ENCODE measurements around the gene RTP2. TPM values are rescaled to one million over a fixed set of nuclear protein-coding genes. Genes with fewer than 3 reads are reported as not detected.

Gene RTP2
- total RNA-seq, 1 experiment from 2014 or later: not detected

DNA sequence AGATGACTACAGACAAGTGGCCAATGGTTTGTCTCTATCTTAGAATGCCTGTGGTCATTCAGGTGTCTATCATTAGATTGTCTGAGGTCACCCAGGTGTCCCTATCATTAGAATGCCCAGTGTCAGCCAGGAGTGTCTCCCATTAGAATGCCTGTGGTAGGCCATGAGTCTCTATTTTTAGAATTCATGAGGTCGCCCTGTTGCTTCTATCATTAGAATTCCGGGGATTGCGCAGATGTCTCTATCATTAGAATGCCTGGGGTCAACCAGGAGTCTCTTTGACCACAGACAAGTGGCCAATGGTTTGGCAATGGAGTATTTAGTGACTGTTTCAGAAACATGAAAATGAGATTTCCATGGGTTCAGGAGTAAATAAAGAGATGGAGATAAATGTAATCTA is 7.6 kb downstream of the RTP2 start:
- H3K27me3 ChIP-seq (ENCODE audit: low read length): peaks cover 65% of the 10 kb centered on the region
- H3K9me2 ChIP-seq (replicated peaks; ENCODE audit: low read length): no peaks in the 10 kb centered on the region
- no peak overlapping the region for H3K9ac ChIP-seq (ENCODE audit: low read length)
- intact Hi-C loops (cut with micrococcal nuclease): no loop called here
- H3K4me3 ChIP-seq (ENCODE audit: low read length): no peak overlapping the region
- TF ChIP-seq, protein P1, sequence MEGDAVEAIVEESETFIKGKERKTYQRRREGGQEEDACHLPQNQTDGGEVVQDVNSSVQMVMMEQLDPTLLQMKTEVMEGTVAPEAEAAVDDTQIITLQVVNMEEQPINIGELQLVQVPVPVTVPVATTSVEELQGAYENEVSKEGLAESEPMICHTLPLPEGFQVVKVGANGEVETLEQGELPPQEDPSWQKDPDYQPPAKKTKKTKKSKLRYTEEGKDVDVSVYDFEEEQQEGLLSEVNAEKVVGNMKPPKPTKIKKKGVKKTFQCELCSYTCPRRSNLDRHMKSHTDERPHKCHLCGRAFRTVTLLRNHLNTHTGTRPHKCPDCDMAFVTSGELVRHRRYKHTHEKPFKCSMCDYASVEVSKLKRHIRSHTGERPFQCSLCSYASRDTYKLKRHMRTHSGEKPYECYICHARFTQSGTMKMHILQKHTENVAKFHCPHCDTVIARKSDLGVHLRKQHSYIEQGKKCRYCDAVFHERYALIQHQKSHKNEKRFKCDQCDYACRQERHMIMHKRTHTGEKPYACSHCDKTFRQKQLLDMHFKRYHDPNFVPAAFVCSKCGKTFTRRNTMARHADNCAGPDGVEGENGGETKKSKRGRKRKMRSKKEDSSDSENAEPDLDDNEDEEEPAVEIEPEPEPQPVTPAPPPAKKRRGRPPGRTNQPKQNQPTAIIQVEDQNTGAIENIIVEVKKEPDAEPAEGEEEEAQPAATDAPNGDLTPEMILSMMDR (conservative IDR thresholded peaks at IDR 0.05; ENCODE audit: low read depth, low read length): no peak
- TF ChIP-seq EZH2 (IDR thresholded peaks at IDR 0.05; ENCODE audit: low read length, unreplicated experiment) (no peak), EZH2phosphoT487 (IDR thresholded peaks at IDR 0.05; ENCODE audit: borderline replicate concordance, low read length) (no peak)
- ATAC-seq (no peak), DNase-seq (no peak)
- H4K20me1 ChIP-seq (ENCODE audit: low read length): no peaks in the 10 kb centered on the region
- H3F3A ChIP-seq (ENCODE audit: low read length, unreplicated experiment): no peaks in the 10 kb centered on the region
- BruUV-seq (replicated peaks): no TSS peak
- no peaks in the 10 kb centered on the region for H3K9me3 ChIP-seq (ENCODE audit: low read length)
- H3K79me2 ChIP-seq (ENCODE audit: low read length): no peaks in the 10 kb centered on the region
- no peak overlapping the region for H3K4me2 ChIP-seq (ENCODE audit: low read length)
- H3K36me3 ChIP-seq (ENCODE audit: low read depth, low read length): no peaks in the 10 kb centered on the region
- ChIA-PET CTCF (no interaction called here), POLR2A (ENCODE audit: unreplicated experiment) (no interaction called here)
- no peak overlapping the region for H2AFZ ChIP-seq (ENCODE audit: low read length)
- no peaks in the 10 kb centered on the region for H3K4me1 ChIP-seq (ENCODE audit: insufficient read depth, low read length)
- no peak overlapping the region for H3K27ac ChIP-seq (ENCODE audit: low read length)

DNA sequence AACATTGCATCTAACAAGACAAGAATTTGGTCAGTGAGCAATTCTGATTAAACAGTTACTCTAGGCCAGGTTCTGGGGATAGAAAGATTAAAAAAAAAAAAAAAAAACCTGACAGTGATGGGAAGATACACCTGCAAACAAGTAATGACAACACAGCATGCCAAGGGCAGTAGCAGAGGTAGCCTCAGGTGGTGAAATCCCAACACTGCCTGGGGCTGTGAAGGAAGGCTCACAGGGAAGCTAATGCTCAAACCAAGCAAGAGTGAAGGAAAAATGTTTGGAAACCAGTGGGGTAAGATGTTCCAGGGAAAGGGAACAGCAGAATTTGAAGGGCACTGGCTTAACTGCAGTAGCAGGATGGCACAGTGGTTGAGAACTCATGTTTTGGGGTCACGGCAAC is 8.9 kb downstream of the RTP2 start:
- Histone ChIP-seq H4K20me1 (ENCODE audit: low read length) (no peaks in the 10 kb centered on the region), H3K9ac (ENCODE audit: low read length) (no peak overlapping the region), H3K4me1 (ENCODE audit: insufficient read depth, low read length) (no peaks in the 10 kb centered on the region), H3F3A (ENCODE audit: low read length, unreplicated experiment) (no peaks in the 10 kb centered on the region), H2AFZ (ENCODE audit: low read length) (no peak overlapping the region), H3K9me3 (ENCODE audit: low read length) (no peaks in the 10 kb centered on the region), H3K79me2 (ENCODE audit: low read length) (no peaks in the 10 kb centered on the region), H3K4me2 (ENCODE audit: low read length) (no peak overlapping the region), H3K4me3 (ENCODE audit: low read length) (no peak overlapping the region), H3K27ac (ENCODE audit: low read length) (no peak overlapping the region), H3K9me2 (replicated peaks; ENCODE audit: low read length) (no peaks in the 10 kb centered on the region), H3K36me3 (ENCODE audit: low read depth, low read length) (no peaks in the 10 kb centered on the region), H3K27me3 (ENCODE audit: low read length) (peaks cover 76% of the 10 kb centered on the region)
- no peak for DNase-seq
- TF ChIP-seq, protein P1 (conservative IDR thresholded peaks at IDR 0.05; ENCODE audit: low read depth, low read length): no peak
- TF ChIP-seq EZH2phosphoT487 (IDR thresholded peaks at IDR 0.05; ENCODE audit: borderline replicate concordance, low read length) (no peak), EZH2 (IDR thresholded peaks at IDR 0.05; ENCODE audit: low read length, unreplicated experiment) (no peak)
- intact Hi-C loops (cut with micrococcal nuclease): no loop called here
- POLR2A ChIA-PET (ENCODE audit: unreplicated experiment): no interaction called here
- CTCF ChIA-PET: interaction anchor here (0.6 kb wide), 1 partner anchor 14 kb away, joined by 3 read pairs; no protein-coding TSS in a partner anchor
- no TSS peak for BruUV-seq (replicated peaks)
- no peak for ATAC-seq

DNA sequence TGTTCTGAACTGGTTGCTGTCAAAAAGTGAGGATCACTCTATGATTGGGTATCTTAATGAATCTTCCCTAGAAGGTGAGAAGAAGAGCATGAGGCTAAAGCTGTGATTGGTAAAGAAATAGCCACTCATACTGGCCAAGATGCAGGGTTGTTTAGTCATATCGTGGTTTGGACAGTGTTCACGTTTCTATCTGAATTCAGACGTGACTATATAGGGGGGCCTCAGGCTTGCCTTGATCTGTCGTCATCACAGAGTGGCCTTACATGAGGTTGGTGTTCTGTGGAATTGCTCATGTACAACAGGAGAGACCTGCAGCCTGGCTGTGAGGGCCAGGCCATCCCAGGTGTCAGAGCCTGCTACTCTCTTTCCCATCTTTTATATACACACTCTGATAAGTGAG is 12.4 kb downstream of the RTP2 start:
- Histone ChIP-seq H2AFZ (ENCODE audit: low read length) (no peak overlapping the region), H3K79me2 (ENCODE audit: low read length) (no peaks in the 10 kb centered on the region), H3F3A (ENCODE audit: low read length, unreplicated experiment) (no peaks in the 10 kb centered on the region), H3K27ac (ENCODE audit: low read length) (no peak overlapping the region), H4K20me1 (ENCODE audit: low read length) (no peaks in the 10 kb centered on the region), H3K27me3 (ENCODE audit: low read length) (peaks cover 63% of the 10 kb centered on the region), H3K9ac (ENCODE audit: low read length) (no peak overlapping the region), H3K4me3 (ENCODE audit: low read length) (no peak overlapping the region), H3K9me2 (replicated peaks; ENCODE audit: low read length) (no peaks in the 10 kb centered on the region), H3K4me1 (ENCODE audit: insufficient read depth, low read length) (no peaks in the 10 kb centered on the region), H3K4me2 (ENCODE audit: low read length) (no peak overlapping the region), H3K36me3 (ENCODE audit: low read depth, low read length) (no peaks in the 10 kb centered on the region), H3K9me3 (ENCODE audit: low read length) (peaks cover 3% of the 10 kb centered on the region; the same call in 1 of the 2 replicates)
- ChIA-PET CTCF (no interaction called here), POLR2A (ENCODE audit: unreplicated experiment) (no interaction called here)
- DNase-seq: no peak
- TF ChIP-seq, protein P1 (conservative IDR thresholded peaks at IDR 0.05; ENCODE audit: low read depth, low read length): no peak
- TF ChIP-seq EZH2phosphoT487 (IDR thresholded peaks at IDR 0.05; ENCODE audit: borderline replicate concordance, low read length): no peak
- no peak for TF ChIP-seq EZH2 (IDR thresholded peaks at IDR 0.05; ENCODE audit: low read length, unreplicated experiment)
- BruUV-seq (replicated peaks): no TSS peak
- intact Hi-C loops (cut with micrococcal nuclease): no loop called here
- no peak for ATAC-seq

Data from PC-3 (cell line).